Breast epithelium (tissue), 4 donors: ENCODE results near the gene ATP13A3. TPM values are rescaled to one million over a fixed set of nuclear protein-coding genes. Genes with fewer than 3 reads are reported as not detected.

Experiments
- DNase-seq, 2 donors: peaks; one replicate each; pipeline ENCODE4 v3.0.0-alpha.2; 2019; ENCODE audit warnings: low spot score in 2 of 2
- H3K27ac ChIP-seq, 2 donors: fragments of 200-600 bp; sonication (generic) in 1 of 2; one replicate each; pipeline ENCODE4 v1.5.1; 2016 to 2019; ENCODE audit warnings: mild to moderate bottlenecking in 1 of 2
- H3K27me3 ChIP-seq, 2 donors: fragments of 200-600 bp; sonication (generic) in 1 of 2; one replicate each; pipeline versions ENCODE4 v1.5.1 to v1.6.0; 2017 to 2019; ENCODE audit warnings: control low read depth in 1 of 2, mild to moderate bottlenecking in 1 of 2
- H3K36me3 ChIP-seq: fragments of 200-600 bp; one replicate; pipeline ENCODE4 v1.5.1; 2019
- H3K4me1 ChIP-seq, 2 donors: fragments of 200-600 bp; sonication (generic); one replicate each; pipeline ENCODE4 v1.5.1; 2016 to 2019; ENCODE audit warnings: control low read depth in 1 of 2
- H3K4me3 ChIP-seq, 3 donors: fragments of 200-600 bp; sonication (generic); 1 replicate in 2 of 3; 2 replicates in 1 of 3; pipeline ENCODE4 v1.5.1; 2016 to 2019; ENCODE audit warnings: mild to moderate bottlenecking in 3 of 3, moderate library complexity in 2 of 3
- H3K9me3 ChIP-seq, 2 donors: fragments of 200-600 bp; sonication (generic) in 1 of 2; one replicate each; pipeline ENCODE4 v1.5.1; 2016 to 2019; ENCODE audit warnings: control low read depth in 1 of 2
- CTCF ChIP-seq, 3 donors: fragments of 450-650 bp; IDR thresholded peaks; one replicate each; pipeline ENCODE4 v1.5.1; 2016 to 2017; ENCODE audit warnings: antibody characterized with exemption in 3 of 3, mild to moderate bottlenecking in 3 of 3, moderate library complexity in 3 of 3
- POLR2A ChIP-seq: fragments of 450-650 bp; IDR thresholded peaks from one replicate; pipeline ENCODE4 v1.6.1; 2016; ENCODE audit warnings: antibody characterized with exemption, mild to moderate bottlenecking, moderate library complexity
- POLR2AphosphoS5 ChIP-seq, 3 donors: sonication (generic); formaldehyde crosslinking; IDR thresholded peaks; one replicate each; pipeline ENCODE4 v1.6.1; 2017; ENCODE audit warnings: antibody characterized with exemption in 3 of 3
- intact Hi-C: fragments of 100-400 bp; cut with DNase I; formaldehyde crosslinking; loops from one replicate; pipeline ENCODE4 v1.15.1; 2023; ENCODE audit warnings: low total_unique reads
- total RNA-seq, 3 donors: library from RNA; depleted of rRNA; stranded (reverse); fragments of >200 nt; gene quantifications; one replicate each; pipeline ENCODE4 v1.1.0, GENCODE V29; 2016

The ATP13A3 gene
- total RNA-seq, 3 donors from 2014 or later = 132 to 170 (median 142) TPM

GRCh38 chr3:194489736-194490612 lies 3.2 kb upstream of the ATP13A3 start:
- no peaks in the 10 kb centered on the region for H3K36me3 ChIP-seq
- TF ChIP-seq POLR2AphosphoS5 (IDR thresholded peaks at IDR 0.05) (no peak), POLR2A (no peak), CTCF (IDR thresholded peaks at IDR 0.05) (no peak)
- H3K4me1 ChIP-seq = no peaks in the 10 kb centered on the region
- no peaks in the 10 kb centered on the region for H3K27me3 ChIP-seq
- H3K27ac ChIP-seq = no peak overlapping the region
- no peaks in the 10 kb centered on the region for H3K9me3 ChIP-seq
- intact Hi-C loops = loop anchor here (5.0 kb wide), 1 partner anchor 92 kb away; no protein-coding TSS in a partner anchor
- no peak overlapping the region for H3K4me3 ChIP-seq
- DNase-seq = no peak

GRCh38 chr3:194488055-194488742 lies 1.4 kb upstream of the ATP13A3 start:
- intact Hi-C loops = loop anchor here (5.0 kb wide), 1 partner anchor 94 kb away; no protein-coding TSS in a partner anchor
- peak overlapping the region; percentile 92 to 96 for H3K27ac ChIP-seq
- no peaks in the 10 kb centered on the region for H3K4me1 ChIP-seq
- H3K9me3 ChIP-seq = no peaks in the 10 kb centered on the region
- no peaks in the 10 kb centered on the region for H3K36me3 ChIP-seq
- no peak for DNase-seq
- TF ChIP-seq POLR2AphosphoS5 (IDR thresholded peaks at IDR 0.05) = no peak
- no peak for TF ChIP-seq CTCF (IDR thresholded peaks at IDR 0.05)
- TF ChIP-seq POLR2A = no peak
- H3K27me3 ChIP-seq = no peaks in the 10 kb centered on the region
- H3K4me3 ChIP-seq = peak overlapping the region; percentile 60 to 96 (median 75)

- DNase-seq = no peak
Measured at GRCh38 chr3:194487289-194488054, 670 bp upstream of the ATP13A3 start.

GRCh38 chr3:194485881-194486539 lies 792 bp downstream of the ATP13A3 start:
- no peaks in the 10 kb centered on the region for H3K4me1 ChIP-seq
- intact Hi-C loops = loop anchor here (5.0 kb wide), 1 partner anchor 96 kb away; no protein-coding TSS in a partner anchor
- TF ChIP-seq POLR2AphosphoS5 (IDR thresholded peaks at IDR 0.05) (peak in 1 of 3 donors; percentile 11), CTCF (IDR thresholded peaks at IDR 0.05) (no peak)
- peak overlapping the region; percentile 60 to 96 (median 75) for H3K4me3 ChIP-seq
- H3K36me3 ChIP-seq = no peaks in the 10 kb centered on the region
- peak in 1 of 2 donors; percentile 31 for DNase-seq
- H3K27ac ChIP-seq = peak overlapping the region; percentile 92 to 96
- no peaks in the 10 kb centered on the region for H3K9me3 ChIP-seq
- H3K27me3 ChIP-seq = no peaks in the 10 kb centered on the region

More at GRCh38 chr3:194487289-194488054, 670 bp upstream of the ATP13A3 start:
- Histone ChIP-seq H3K27ac (peak overlapping the region; percentile 92 to 96), H3K36me3 (no peaks in the 10 kb centered on the region), H3K9me3 (no peaks in the 10 kb centered on the region), H3K4me1 (no peaks in the 10 kb centered on the region), H3K4me3 (peak overlapping the region; percentile 60 to 96 (median 75)), H3K27me3 (no peaks in the 10 kb centered on the region)
- TF ChIP-seq POLR2A = no peak
- no peak for TF ChIP-seq POLR2AphosphoS5 (IDR thresholded peaks at IDR 0.05)
- TF ChIP-seq CTCF (IDR thresholded peaks at IDR 0.05) = no peak
- intact Hi-C loops = loop anchor here (5.0 kb wide), 1 partner anchor 95 kb away; no protein-coding TSS in a partner anchor
